ENCODE data around the gene LIPK. TPM values are rescaled to one million over a fixed set of nuclear protein-coding genes. Genes with fewer than 3 reads are reported as not detected.

The LIPK gene, protein sequence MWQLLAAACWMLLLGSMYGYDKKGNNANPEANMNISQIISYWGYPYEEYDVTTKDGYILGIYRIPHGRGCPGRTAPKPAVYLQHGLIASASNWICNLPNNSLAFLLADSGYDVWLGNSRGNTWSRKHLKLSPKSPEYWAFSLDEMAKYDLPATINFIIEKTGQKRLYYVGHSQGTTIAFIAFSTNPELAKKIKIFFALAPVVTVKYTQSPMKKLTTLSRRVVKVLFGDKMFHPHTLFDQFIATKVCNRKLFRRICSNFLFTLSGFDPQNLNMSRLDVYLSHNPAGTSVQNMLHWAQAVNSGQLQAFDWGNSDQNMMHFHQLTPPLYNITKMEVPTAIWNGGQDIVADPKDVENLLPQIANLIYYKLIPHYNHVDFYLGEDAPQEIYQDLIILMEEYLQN
- total RNA-seq (not detected), polyA plus RNA-seq (not detected)
- long read RNA-seq, donor 1 = 0 reads
- long read RNA-seq, donor 2 = 0 reads
- long read RNA-seq, donor 3 = 0 reads
- long read RNA-seq, donor 4 = 0 reads
- long read RNA-seq, donor 5 = 0 reads

DNA sequence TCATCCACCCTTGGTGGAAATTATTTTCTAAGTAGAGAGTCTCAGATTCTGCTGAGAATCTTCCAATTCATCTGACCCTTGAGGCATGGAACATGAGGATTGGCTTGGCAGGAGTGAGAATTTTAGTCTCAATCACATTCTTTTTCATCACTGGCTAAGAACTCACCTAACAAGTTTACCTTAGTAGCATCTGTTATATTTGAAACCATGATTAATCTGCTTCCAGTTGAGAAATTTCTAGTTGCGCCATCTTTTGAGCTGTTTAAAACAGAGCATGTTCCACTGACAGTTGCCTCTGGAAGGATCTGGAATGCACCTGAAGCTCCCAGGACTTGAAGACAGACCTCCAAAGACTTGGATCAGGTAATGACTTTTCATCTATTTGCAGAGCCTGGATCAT is at the start of gene LIPK:
LIPK (plus strand) TSS at position 292 of the 400 bp plus-strand sequence. CDS start 18,295 bp downstream, outside the sequence.
- no peaks in the 10 kb centered on the region for H3K36me3 ChIP-seq (ENCODE audit: control insufficient read depth in 4 of 4, insufficient read depth in 4 of 4, low read length in 4 of 4)
- no peaks in the 10 kb centered on the region for H3K9me3 ChIP-seq (ENCODE audit: control insufficient read depth in 4 of 4, insufficient read depth in 3 of 4, low read length in 3 of 4)
- ATAC-seq (ENCODE audit: insufficient read depth, low FRiP score) (no peak), DNase-seq (no peak)
- 98 to 100% methylated on average over 1 of the region's 1 CpG for WGBS, 2 donors
- no peak within 1 kb of the TSS for H3K27ac ChIP-seq (ENCODE audit: low read depth in 1 of 2, low read length in 1 of 2)
- H3K4me1 ChIP-seq (ENCODE audit: control insufficient read depth in 5 of 5, insufficient read depth in 5 of 5, low read length in 5 of 5) = peaks cover 0 to 24% (median 0%) of the 10 kb centered on the region in 5 donors
- TF ChIP-seq, protein P1, sequence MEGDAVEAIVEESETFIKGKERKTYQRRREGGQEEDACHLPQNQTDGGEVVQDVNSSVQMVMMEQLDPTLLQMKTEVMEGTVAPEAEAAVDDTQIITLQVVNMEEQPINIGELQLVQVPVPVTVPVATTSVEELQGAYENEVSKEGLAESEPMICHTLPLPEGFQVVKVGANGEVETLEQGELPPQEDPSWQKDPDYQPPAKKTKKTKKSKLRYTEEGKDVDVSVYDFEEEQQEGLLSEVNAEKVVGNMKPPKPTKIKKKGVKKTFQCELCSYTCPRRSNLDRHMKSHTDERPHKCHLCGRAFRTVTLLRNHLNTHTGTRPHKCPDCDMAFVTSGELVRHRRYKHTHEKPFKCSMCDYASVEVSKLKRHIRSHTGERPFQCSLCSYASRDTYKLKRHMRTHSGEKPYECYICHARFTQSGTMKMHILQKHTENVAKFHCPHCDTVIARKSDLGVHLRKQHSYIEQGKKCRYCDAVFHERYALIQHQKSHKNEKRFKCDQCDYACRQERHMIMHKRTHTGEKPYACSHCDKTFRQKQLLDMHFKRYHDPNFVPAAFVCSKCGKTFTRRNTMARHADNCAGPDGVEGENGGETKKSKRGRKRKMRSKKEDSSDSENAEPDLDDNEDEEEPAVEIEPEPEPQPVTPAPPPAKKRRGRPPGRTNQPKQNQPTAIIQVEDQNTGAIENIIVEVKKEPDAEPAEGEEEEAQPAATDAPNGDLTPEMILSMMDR (IDR thresholded peaks at IDR 0.05; ENCODE audit: control extremely low read depth, extremely low read depth) = no peak
- H3K9ac ChIP-seq (ENCODE audit: insufficient read depth in 1 of 2, low read length in 2 of 2) = no peak within 1 kb of the TSS
- no peaks in the 10 kb centered on the region for H3K27me3 ChIP-seq (ENCODE audit: control insufficient read depth in 3 of 3, insufficient read depth in 3 of 3, low read length in 2 of 3)
- no peak within 1 kb of the TSS for H3K4me3 ChIP-seq

DNA sequence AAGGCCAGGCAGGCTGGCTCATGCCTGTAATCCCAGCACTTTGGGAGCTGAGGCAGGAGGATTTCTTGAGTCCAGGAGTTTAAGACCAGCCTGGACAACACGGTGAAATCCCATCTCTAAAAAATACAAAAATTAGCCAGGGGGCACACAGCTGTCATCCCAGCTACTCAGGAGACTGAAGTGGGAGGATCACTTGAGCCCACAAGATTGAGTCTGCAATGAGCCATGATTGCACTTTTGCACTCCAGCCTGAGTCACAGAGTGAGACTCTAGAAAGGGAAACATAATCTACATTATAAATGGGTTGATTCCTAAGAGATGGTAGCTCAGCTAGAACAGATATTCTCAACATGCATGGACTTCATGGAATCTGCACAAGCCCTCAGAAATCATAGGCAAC is 48.1 kb upstream of the LIPK start:
- 86 to 100% methylated on average over 1 of the region's 1 CpG for WGBS, 2 donors
- ATAC-seq (ENCODE audit: insufficient read depth, low FRiP score) = no peak

DNA sequence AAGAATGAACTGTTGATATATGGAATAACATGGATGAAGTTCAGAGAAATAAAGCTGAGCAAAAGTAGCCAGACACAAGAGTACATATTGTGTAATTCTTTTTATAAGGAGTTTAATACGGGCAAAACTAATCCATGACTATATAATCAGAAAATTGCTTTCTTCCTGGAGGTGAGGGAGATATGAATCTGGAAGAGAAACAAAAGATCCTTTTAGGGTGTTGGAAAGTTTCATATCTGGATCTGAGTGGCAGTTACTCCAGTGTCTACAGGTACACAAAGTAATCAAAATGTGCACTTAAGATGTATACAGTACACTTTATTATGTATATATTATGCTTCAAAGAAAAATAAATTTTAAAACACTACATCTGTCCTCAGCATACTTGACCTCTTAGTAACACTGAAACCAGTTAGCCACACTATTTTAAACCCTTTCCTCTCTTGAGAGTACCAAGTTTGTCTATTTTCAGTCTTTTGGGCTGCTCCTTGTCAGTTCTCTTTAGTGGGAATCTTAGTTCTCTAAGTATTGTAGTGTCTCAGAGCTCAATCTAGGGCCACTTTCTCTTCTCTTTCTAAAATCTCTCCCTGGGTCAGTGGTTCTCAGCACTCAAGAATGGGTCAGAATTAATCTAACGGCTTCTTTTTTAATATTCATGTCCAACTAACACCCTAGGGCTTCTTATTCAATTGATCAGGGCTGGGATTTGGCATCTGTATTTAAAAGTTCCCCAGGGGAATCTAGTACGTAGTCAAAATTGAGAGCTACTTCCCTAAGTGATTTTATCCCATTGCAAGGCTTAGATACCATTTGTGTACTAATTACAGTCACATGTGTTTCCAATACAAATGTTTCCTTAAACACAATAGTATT is 46.1 kb upstream of the LIPK start:
- TF ChIP-seq, protein P1 (IDR thresholded peaks at IDR 0.05; ENCODE audit: control extremely low read depth, extremely low read depth) = no peak
- no peak overlapping the region for H3K4me3 ChIP-seq
- no peaks in the 10 kb centered on the region for H3K27me3 ChIP-seq (ENCODE audit: control insufficient read depth in 3 of 3, insufficient read depth in 3 of 3, low read length in 2 of 3)
- no peaks in the 10 kb centered on the region for H3K36me3 ChIP-seq (ENCODE audit: control insufficient read depth in 4 of 4, insufficient read depth in 4 of 4, low read length in 4 of 4)
- DNase-seq = no peak
- no peak overlapping the region for H3K9ac ChIP-seq (ENCODE audit: insufficient read depth in 1 of 2, low read length in 2 of 2)
- 81 to 89% methylated on average over 3 of the region's 3 CpGs for WGBS, 2 donors
- no peaks in the 10 kb centered on the region for H3K4me1 ChIP-seq (ENCODE audit: control insufficient read depth in 5 of 5, insufficient read depth in 5 of 5, low read length in 5 of 5)
- no peak for ATAC-seq (ENCODE audit: insufficient read depth, low FRiP score)
- H3K9me3 ChIP-seq (ENCODE audit: control insufficient read depth in 4 of 4, insufficient read depth in 3 of 4, low read length in 3 of 4) = no peaks in the 10 kb centered on the region
- H3K27ac ChIP-seq (ENCODE audit: low read depth in 1 of 2, low read length in 1 of 2) = no peak overlapping the region

More for the DNA sequence above, 48.1 kb upstream of the LIPK start:
- Histone ChIP-seq H3K9me3 (ENCODE audit: control insufficient read depth in 4 of 4, insufficient read depth in 3 of 4, low read length in 3 of 4) (no peaks in the 10 kb centered on the region), H3K27me3 (ENCODE audit: control insufficient read depth in 3 of 3, insufficient read depth in 3 of 3, low read length in 2 of 3) (no peaks in the 10 kb centered on the region), H3K36me3 (ENCODE audit: control insufficient read depth in 4 of 4, insufficient read depth in 4 of 4, low read length in 4 of 4) (no peaks in the 10 kb centered on the region), H3K4me1 (ENCODE audit: control insufficient read depth in 5 of 5, insufficient read depth in 5 of 5, low read length in 5 of 5) (no peaks in the 10 kb centered on the region), H3K4me3 (no peak overlapping the region), H3K9ac (ENCODE audit: insufficient read depth in 1 of 2, low read length in 2 of 2) (no peak overlapping the region), H3K27ac (ENCODE audit: low read depth in 1 of 2, low read length in 1 of 2) (no peak overlapping the region)
- TF ChIP-seq, protein P1 (IDR thresholded peaks at IDR 0.05; ENCODE audit: control extremely low read depth, extremely low read depth) = no peak
- DNase-seq = no peak

Measured in lung (tissue), 16 donors.